K562 (cell line): ENCODE measurements around the gene KCTD13. TPM values are rescaled to one million over a fixed set of nuclear protein-coding genes. Genes with fewer than 3 reads are reported as not detected.

ENCODE experiments used
- ARNT ChIP-seq, 2 experiments: fragments of 450-650 bp; IDR thresholded peaks; 2 replicates each; pipeline ENCODE4 v1.6.1; 2016; ENCODE audit warnings: mild to moderate bottlenecking in 1 of 2
- BRD9 ChIP-seq: fragments of 450-650 bp; IDR thresholded peaks from 2 replicates; pipeline ENCODE4 v1.6.1; 2018; ENCODE audit warnings: low read depth; ENCODE audit not compliant: partially characterized antibody
- COPS2 ChIP-seq: fragments of 450-650 bp; conservative IDR thresholded peaks from 2 replicates; pipeline ENCODE4 v1.6.1; 2016; ENCODE audit warnings: mild to moderate bottlenecking, moderate library complexity
- ELF1 ChIP-seq: fragments of 200-800 bp; sonication (Bioruptor generic); IDR thresholded peaks from 2 replicates; pipeline ENCODE4 v1.6.1; 2016; ENCODE audit warnings: missing genetic modification characterization, missing compliant biosample characterization
- ELF4 ChIP-seq: fragments of 450-650 bp; formaldehyde crosslinking; IDR thresholded peaks from 2 replicates; pipeline ENCODE4 v1.4.0; 2022; ENCODE audit warnings: missing genetic modification characterization
- GATAD2B ChIP-seq: fragments of 450-650 bp; IDR thresholded peaks from 2 replicates; pipeline ENCODE4 v1.6.1; 2017; ENCODE audit warnings: mild to moderate bottlenecking, borderline replicate concordance
- HDAC1 ChIP-seq, 2 experiments: fragments of 450-650 bp; IDR thresholded peaks; 2 replicates each; pipeline ENCODE4 v1.6.1; 2016 to 2017; ENCODE audit warnings: inconsistent platforms in 1 of 2, mild to moderate bottlenecking in 1 of 2, moderate library complexity in 1 of 2
- HDAC8 ChIP-seq: fragments of 450-650 bp; IDR thresholded peaks from 2 replicates; pipeline ENCODE4 v1.6.1; 2016; ENCODE audit warnings: mild to moderate bottlenecking, missing genetic modification characterization, moderate library complexity, missing compliant biosample characterization
- HNRNPUL1 ChIP-seq: fragments of 200-400 bp; formaldehyde crosslinking; IDR thresholded peaks from 2 replicates; pipeline ENCODE4 v1.6.1; 2017; ENCODE audit warnings: low read length
- IFI16 ChIP-seq: fragments of 250-450 bp; sonication (Bioruptor Pico); IDR thresholded peaks from 2 replicates; pipeline ENCODE4 v2.1.2; 2022; ENCODE audit warnings: mild to moderate bottlenecking, inconsistent platforms
- NCOA2 ChIP-seq, 2 experiments: fragments of 450-650 bp; IDR thresholded peaks; 2 replicates each; pipeline ENCODE4 v1.6.1; 2018; ENCODE audit warnings: mild to moderate bottlenecking in 2 of 2, moderate library complexity in 1 of 2; ENCODE audit not compliant: partially characterized antibody in 2 of 2
- NELFE ChIP-seq: IDR thresholded peaks from 2 replicates; pipeline ENCODE4 v1.6.1; 2011; ENCODE audit warnings: mild to moderate bottlenecking; ENCODE audit not compliant: insufficient read depth, insufficient read length
- NFATC3 ChIP-seq: fragments of 450-650 bp; IDR thresholded peaks from 2 replicates; pipeline ENCODE4 v1.6.1; 2017; ENCODE audit warnings: mild to moderate bottlenecking
- PPARD ChIP-seq: fragments of 250-450 bp; sonication (Bioruptor Pico); IDR thresholded peaks from 2 replicates; pipeline ENCODE4 v1.8.0; 2022; ENCODE audit warnings: inconsistent platforms, mild to moderate bottlenecking, moderate library complexity
- PTRF ChIP-seq: fragments of 450-650 bp; IDR thresholded peaks from 2 replicates; pipeline ENCODE4 v1.6.1; 2016; ENCODE audit warnings: mild to moderate bottlenecking, missing genetic modification characterization, missing compliant biosample characterization
- SRSF7 ChIP-seq: fragments of 200-400 bp; formaldehyde crosslinking; optimal IDR thresholded peaks from 2 replicates; pipeline ENCODE3; 2017; ENCODE audit warnings: mild to moderate bottlenecking, low read depth, low read length
- TGIF2 ChIP-seq: sonication (generic); formaldehyde crosslinking; IDR thresholded peaks from 2 replicates; pipeline ENCODE4 v1.8.1; 2022; ENCODE audit warnings: mild to moderate bottlenecking, missing genetic modification reagents, moderate library complexity
- ZBTB34 ChIP-seq: fragments of 250-450 bp; sonication (Bioruptor Pico); IDR thresholded peaks from 2 replicates; pipeline ENCODE4 v1.8.0; 2021; ENCODE audit warnings: mild to moderate bottlenecking, moderate library complexity
- ZNF197 ChIP-seq: fragments of 200-800 bp; sonication (Bioruptor generic); IDR thresholded peaks from 2 replicates; pipeline ENCODE4 v1.6.1; 2016; ENCODE audit warnings: low read depth, missing genetic modification characterization, missing compliant biosample characterization
- ZNF274 ChIP-seq: IDR thresholded peaks from 2 replicates; pipeline ENCODE4 v1.6.1; 2011; ENCODE audit warnings: low read depth, mild to moderate bottlenecking, low read length, moderate library complexity, borderline replicate concordance
- ZNF384 ChIP-seq: IDR thresholded peaks from 2 replicates; pipeline ENCODE4 v1.6.1; 2012; ENCODE audit warnings: low read depth, low read length, improper control_type of control experiment
- ZNF445 ChIP-seq: fragments of 250-450 bp; sonication (Bioruptor Pico); IDR thresholded peaks from 2 replicates; pipeline ENCODE4 v1.4.0; 2020; ENCODE audit warnings: low read depth, mild to moderate bottlenecking, moderate library complexity
- ZNF77 ChIP-seq: fragments of 250-450 bp; sonication (Bioruptor Pico); IDR thresholded peaks from 2 replicates; pipeline ENCODE4 v1.5.0; 2020
- ZNF778 ChIP-seq: fragments of 450-650 bp; formaldehyde crosslinking; IDR thresholded peaks from 2 replicates; pipeline ENCODE4 v1.4.0; 2020; ENCODE audit warnings: mild to moderate bottlenecking, moderate library complexity
- polyA plus RNA-seq, 8 experiments: library from polyadenylated mRNA; depleted of rRNA in 4 of 8; stranded (reverse) in 5 of 8; unstranded in 3 of 8; fragments of >200 nt; fragmentation: Nextera tagmentation in 2 of 8; fragmentation: Illumina TruSeq in 1 of 8; extraction: Ambion mirVana in 2 of 8; extraction: Trizol in 1 of 8; gene quantifications; 2 replicates each; pipeline versions ENCODE4 v1.2.1 to v1.2.3, GENCODE V29; 2011 to 2014; ENCODE audit warnings: inconsistent platforms in 1 of 8, missing spikeins in 1 of 8
- total RNA-seq, 7 experiments: library from RNA; depleted of rRNA in 6 of 7; stranded (reverse); fragments of >200 nt in 6 of 7; fragmentation: Illumina TruSeq in 2 of 7; extraction: Trizol in 2 of 7; gene quantifications; 2 replicates each; pipeline versions ENCODE4 v1.2.1 to v1.2.3, GENCODE V29; 2011 to 2021; ENCODE audit warnings: low replicate concordance in 1 of 7
- TF ChIP-seq, protein P1 (sequence below): fragments of 250-450 bp; sonication (Bioruptor Pico); IDR thresholded peaks from 2 replicates; pipeline ENCODE4 v1.9.0; 2021; ENCODE audit warnings: mild to moderate bottlenecking, inconsistent platforms
- TF ChIP-seq, protein P2 (sequence below), 2 experiments: fragments of 450-650 bp; conservative IDR thresholded peaks; 2 replicates each; pipeline ENCODE4 v1.6.1; 2017; ENCODE audit warnings: mild to moderate bottlenecking in 2 of 2, moderate library complexity in 2 of 2

KCTD13 gene
- total and polyA plus RNA-seq, 9 of the 15 experiments (the other 6 are each of a cell fraction or from before 2014, with no cell fraction given), result 1.0 to 20.6 (median 9.8) TPM

DNA sequence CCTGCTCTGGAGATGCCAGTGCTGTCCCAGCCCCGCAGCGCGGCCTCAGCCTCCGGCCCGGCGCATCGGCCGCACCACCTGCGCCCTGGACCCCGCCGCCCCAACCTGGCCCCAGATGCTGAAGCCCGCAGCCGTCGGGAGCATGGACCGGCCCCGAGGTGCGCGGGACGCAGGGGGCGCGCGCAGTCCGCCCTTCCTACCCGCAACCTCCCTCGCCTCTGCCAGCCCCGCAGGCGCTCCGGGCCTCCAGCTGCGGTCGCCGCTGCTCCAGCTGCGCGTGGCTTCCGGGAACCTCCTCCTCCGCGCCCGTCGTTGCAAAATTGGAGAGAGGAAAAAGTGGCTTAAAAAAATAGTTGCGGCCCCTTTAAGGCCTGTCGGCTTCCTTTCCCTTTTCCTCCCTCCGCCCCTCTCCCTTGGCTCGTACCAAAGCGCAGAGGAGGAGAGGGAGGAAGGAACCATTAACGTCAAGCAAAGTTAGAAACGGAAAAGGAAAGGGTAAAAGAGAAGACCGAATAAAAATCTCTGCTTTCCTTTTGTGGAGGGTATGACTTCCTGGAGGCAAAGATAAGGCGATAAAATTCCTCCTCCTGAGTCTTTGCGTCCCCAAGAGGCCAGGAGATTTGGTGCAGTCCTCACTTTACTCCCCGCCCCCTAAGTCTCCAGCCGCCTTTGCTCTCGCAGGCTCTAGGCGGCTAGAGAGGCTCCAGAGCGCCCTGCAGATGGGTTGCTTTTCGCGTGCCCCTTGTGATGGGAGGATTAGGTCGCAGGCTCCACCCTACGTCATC is 63.0 kb downstream of the KCTD13 start, which contains the start of gene CDIPT (continued):
- TF ChIP-seq IFI16 (CRISPR knock-in tag) (no peak), COPS2 (no peak), SRSF7 (no peak), ELF1 (tag) (peak; percentile 84), HNRNPUL1 (no peak), ZNF77 (CRISPR knock-in tag) (no peak), ZNF197 (CRISPR knock-in tag) (no peak), ARNT (IDR thresholded peaks at IDR 0.05) (peak; percentile 50 to 87; a peak in 3 of 4 replicates), GATAD2B (no peak), NELFE (no peak), PPARD (CRISPR knock-in tag) (no peak), HDAC8 (tag) (no peak), ZBTB34 (CRISPR knock-in tag) (no peak), ZNF445 (no peak), ELF4 (CRISPR knock-in tag) (no peak), ZNF384 (no peak), ZNF778 (CRISPR knock-in tag) (no peak), HDAC1 (IDR thresholded peaks at IDR 0.05) (peak in 1 of 2 experiments; percentile 77; a peak in 2 of 4 replicates), ZNF274 (no peak), NFATC3 (peak; percentile 81), NCOA2 (IDR thresholded peaks at IDR 0.05; ENCODE audit: partially characterized antibody in 2 of 2) (no peak), TGIF2 (CRISPR knock-in tag) (no peak), BRD9 (no peak), PTRF (tag) (no peak)
- TF ChIP-seq, protein P1, sequence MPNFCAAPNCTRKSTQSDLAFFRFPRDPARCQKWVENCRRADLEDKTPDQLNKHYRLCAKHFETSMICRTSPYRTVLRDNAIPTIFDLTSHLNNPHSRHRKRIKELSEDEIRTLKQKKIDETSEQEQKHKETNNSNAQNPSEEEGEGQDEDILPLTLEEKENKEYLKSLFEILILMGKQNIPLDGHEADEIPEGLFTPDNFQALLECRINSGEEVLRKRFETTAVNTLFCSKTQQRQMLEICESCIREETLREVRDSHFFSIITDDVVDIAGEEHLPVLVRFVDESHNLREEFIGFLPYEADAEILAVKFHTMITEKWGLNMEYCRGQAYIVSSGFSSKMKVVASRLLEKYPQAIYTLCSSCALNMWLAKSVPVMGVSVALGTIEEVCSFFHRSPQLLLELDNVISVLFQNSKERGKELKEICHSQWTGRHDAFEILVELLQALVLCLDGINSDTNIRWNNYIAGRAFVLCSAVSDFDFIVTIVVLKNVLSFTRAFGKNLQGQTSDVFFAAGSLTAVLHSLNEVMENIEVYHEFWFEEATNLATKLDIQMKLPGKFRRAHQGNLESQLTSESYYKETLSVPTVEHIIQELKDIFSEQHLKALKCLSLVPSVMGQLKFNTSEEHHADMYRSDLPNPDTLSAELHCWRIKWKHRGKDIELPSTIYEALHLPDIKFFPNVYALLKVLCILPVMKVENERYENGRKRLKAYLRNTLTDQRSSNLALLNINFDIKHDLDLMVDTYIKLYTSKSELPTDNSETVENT (CRISPR knock-in tag), result peak; percentile 99
- TF ChIP-seq, protein P2, sequence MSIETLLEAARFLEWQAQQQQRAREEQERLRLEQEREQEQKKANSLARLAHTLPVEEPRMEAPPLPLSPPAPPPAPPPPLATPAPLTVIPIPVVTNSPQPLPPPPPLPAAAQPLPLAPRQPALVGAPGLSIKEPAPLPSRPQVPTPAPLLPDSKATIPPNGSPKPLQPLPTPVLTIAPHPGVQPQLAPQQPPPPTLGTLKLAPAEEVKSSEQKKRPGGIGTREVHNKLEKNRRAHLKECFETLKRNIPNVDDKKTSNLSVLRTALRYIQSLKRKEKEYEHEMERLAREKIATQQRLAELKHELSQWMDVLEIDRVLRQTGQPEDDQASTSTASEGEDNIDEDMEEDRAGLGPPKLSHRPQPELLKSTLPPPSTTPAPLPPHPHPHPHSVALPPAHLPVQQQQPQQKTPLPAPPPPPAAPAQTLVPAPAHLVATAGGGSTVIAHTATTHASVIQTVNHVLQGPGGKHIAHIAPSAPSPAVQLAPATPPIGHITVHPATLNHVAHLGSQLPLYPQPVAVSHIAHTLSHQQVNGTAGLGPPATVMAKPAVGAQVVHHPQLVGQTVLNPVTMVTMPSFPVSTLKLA (conservative IDR thresholded peaks at IDR 0.05), result peak; percentile 73 to 87
